Fibroblast of the aortic adventitia (primary cell): Measurements from ENCODE around the gene CTAGE9. TPM values are rescaled to one million over a fixed set of nuclear protein-coding genes. Genes with fewer than 3 reads are reported as not detected.
"Not testable (repeated sequence)": the region's sequence is repeated elsewhere in the genome, so short reads cannot be mapped to it uniquely, and the experiment has no call there.

Source experiments
- DNase-seq: peaks from one replicate; pipeline ENCODE4 v3.0.0-alpha.2; 2010; ENCODE audit warnings: low read depth
- H3K4me3 ChIP-seq: 2 replicates; pipeline ENCODE4 v1.5.1; 2011; ENCODE audit warnings: low read depth, mild to moderate bottlenecking, control low read depth, low read length, moderate library complexity
- CTCF ChIP-seq: IDR thresholded peaks from 2 replicates; pipeline ENCODE4 v1.5.1; 2011; ENCODE audit warnings: mild to moderate bottlenecking, low read length, control low read depth, inconsistent platforms; ENCODE audit not compliant: insufficient read depth
- total RNA-seq: library from RNA; depleted of rRNA; stranded (reverse); fragments of >200 nt; gene quantifications from 2 replicates; pipeline ENCODE4 v1.2.3, GENCODE V29; 2012; ENCODE audit warnings: low replicate concordance

CTAGE9 gene
- total RNA-seq, result not detected in 2 replicates

- H3K4me3 ChIP-seq, DNase-seq: not testable (repeated sequence)
Measured at GRCh38 chr6:131710917-131711316, at the start of gene CTAGE9. Gene CTAGE9, minus strand, starts transcription at chr6:131711017. Its CDS starts 0 bp downstream, at chr6:131711017.

GRCh38 chr6:131758920-131759319 lies 48.1 kb upstream of the CTAGE9 start:
- H3K4me3 ChIP-seq, result no peak overlapping the region
- peak; percentile 35 for DNase-seq
- no peak for TF ChIP-seq CTCF

GRCh38 chr6:131756039-131756438 lies 45.2 kb upstream of the CTAGE9 start:
- no peak for TF ChIP-seq CTCF
- no peak for DNase-seq

GRCh38 chr6:131755597-131755996 lies 44.8 kb upstream of the CTAGE9 start:
- DNase-seq, result peak; percentile 66
- no peak overlapping the region for H3K4me3 ChIP-seq
- no peak for TF ChIP-seq CTCF

More at GRCh38 chr6:131756039-131756438, 45.2 kb upstream of the CTAGE9 start:
- H3K4me3 ChIP-seq, result no peak overlapping the region

GRCh38 chr6:131754715-131755567 lies 44.1 kb upstream of the CTAGE9 start:
- TF ChIP-seq CTCF, result no peak
- DNase-seq, result no peak
- H3K4me3 ChIP-seq, result no peak overlapping the region

GRCh38 chr6:131754088-131754487 lies 43.3 kb upstream of the CTAGE9 start:
- no peak overlapping the region for H3K4me3 ChIP-seq
- TF ChIP-seq CTCF, result no peak
- peak; percentile 51 for DNase-seq

- H3K4me3 ChIP-seq, DNase-seq: not testable (repeated sequence)
Measured at GRCh38 chr6:131751012-131751715, 40.3 kb upstream of the CTAGE9 start.
